Tibial artery (tissue), 4 donors: ENCODE measurements around the gene SEMA5B.
A peak's percentile ranks its signal among the peaks of the same experiment; 100 is the strongest.

Source experiments
- DNase-seq, 2 donors: peaks; one replicate each; pipeline ENCODE4 v3.0.0-alpha.2; 2019
- H3K27ac ChIP-seq, 2 donors: fragments of 200-600 bp; sonication (generic) in 1 of 2; 1 replicate in 1 of 2; 2 replicates in 1 of 2; pipeline ENCODE4 v1.5.1; 2018 to 2019; ENCODE audit warnings: mild to moderate bottlenecking in 1 of 2
- H3K27me3 ChIP-seq, 2 donors: fragments of 200-600 bp; sonication (generic) in 1 of 2; one replicate each; pipeline versions ENCODE4 v1.5.1 to v1.6.0; 2016 to 2019
- H3K36me3 ChIP-seq, 3 donors: fragments of 200-600 bp; sonication (generic) in 2 of 3; one replicate each; pipeline ENCODE4 v1.5.1; 2016 to 2019; ENCODE audit warnings: mild to moderate bottlenecking in 2 of 3
- H3K4me1 ChIP-seq, 4 donors: fragments of 200-600 bp; sonication (generic) in 2 of 4; 1 replicate in 3 of 4; 2 replicates in 1 of 4; pipeline ENCODE4 v1.5.1; 2016 to 2019
- H3K4me3 ChIP-seq, 2 donors: fragments of 200-600 bp; sonication (generic) in 1 of 2; 1 replicate in 1 of 2; 2 replicates in 1 of 2; pipeline ENCODE4 v1.5.1; 2018 to 2019; ENCODE audit warnings: mild to moderate bottlenecking in 2 of 2
- H3K9me3 ChIP-seq, 3 donors: fragments of 200-600 bp; sonication (generic) in 1 of 3; one replicate each; pipeline ENCODE4 v1.5.1; 2016 to 2019
- CTCF ChIP-seq, 2 experiments: fragments of 200-600 bp in 1 of 2; fragments of 450-650 bp in 1 of 2; IDR thresholded peaks; one replicate each; pipeline ENCODE4 v1.5.1; 2017 to 2019; ENCODE audit warnings: antibody characterized with exemption in 2 of 2, mild to moderate bottlenecking in 1 of 2, moderate library complexity in 1 of 2
- intact Hi-C: fragments of 100-400 bp; cut with DNase I; formaldehyde crosslinking; loops from one replicate; pipeline ENCODE4 v1.15.0; 2023; ENCODE audit warnings: low total_unique reads

Gene SEMA5B

GRCh38 chr3:122998206-122998605 lies 29.4 kb downstream of the SEMA5B start:
- peaks cover 0 to 17% (median 16%) of the 10 kb centered on the region in 4 donors for H3K4me1 ChIP-seq
- no peak overlapping the region for H3K27ac ChIP-seq
- H3K4me3 ChIP-seq: no peak overlapping the region
- H3K27me3 ChIP-seq: peaks cover 0 to 21% of the 10 kb centered on the region in 2 donors
- H3K9me3 ChIP-seq: no peaks in the 10 kb centered on the region
- DNase-seq: no peak
- H3K36me3 ChIP-seq: no peaks in the 10 kb centered on the region
- TF ChIP-seq CTCF (IDR thresholded peaks at IDR 0.05): no peak
- intact Hi-C loops: no loop called here

GRCh38 chr3:122996038-122996580 lies 31.5 kb downstream of the SEMA5B start:
- Histone ChIP-seq H3K4me1 (peaks cover 0 to 27% (median 20%) of the 10 kb centered on the region in 4 donors), H3K27ac (peak overlapping the region; percentile 53 to 55), H3K27me3 (peaks cover 0 to 15% of the 10 kb centered on the region in 2 donors), H3K36me3 (no peaks in the 10 kb centered on the region), H3K9me3 (no peaks in the 10 kb centered on the region), H3K4me3 (no peak overlapping the region)
- intact Hi-C loops: no loop called here
- no peak for TF ChIP-seq CTCF (IDR thresholded peaks at IDR 0.05)
- DNase-seq: peak; percentile 36 to 90

- DNase-seq: no peak
- Histone ChIP-seq H3K27me3 (peaks cover 0 to 17% of the 10 kb centered on the region in 2 donors), H3K4me3 (no peak overlapping the region), H3K9me3 (no peaks in the 10 kb centered on the region), H3K36me3 (no peaks in the 10 kb centered on the region), H3K4me1 (peaks cover 0 to 27% (median 20%) of the 10 kb centered on the region in 4 donors), H3K27ac (no peak overlapping the region)
- TF ChIP-seq CTCF (IDR thresholded peaks at IDR 0.05): no peak
- intact Hi-C loops: no loop called here
Observed at GRCh38 chr3:122994954-122995353, 32.6 kb downstream of the SEMA5B start.

GRCh38 chr3:122993124-122993978 lies 34.2 kb downstream of the SEMA5B start:
- H3K27ac ChIP-seq: no peak overlapping the region
- H3K4me1 ChIP-seq: peaks cover 0 to 27% (median 20%) of the 10 kb centered on the region in 4 donors
- H3K4me3 ChIP-seq: no peak overlapping the region
- no peak for TF ChIP-seq CTCF (IDR thresholded peaks at IDR 0.05)
- peaks cover 0 to 33% of the 10 kb centered on the region in 2 donors for H3K27me3 ChIP-seq
- intact Hi-C loops: no loop called here
- peak; percentile 68 to 84 for DNase-seq
- no peaks in the 10 kb centered on the region for H3K9me3 ChIP-seq
- no peaks in the 10 kb centered on the region for H3K36me3 ChIP-seq

GRCh38 chr3:122992676-122993075 lies 34.9 kb downstream of the SEMA5B start:
- no peaks in the 10 kb centered on the region for H3K36me3 ChIP-seq
- no peaks in the 10 kb centered on the region for H3K9me3 ChIP-seq
- peaks cover 0 to 27% (median 20%) of the 10 kb centered on the region in 4 donors for H3K4me1 ChIP-seq
- DNase-seq: no peak
- H3K4me3 ChIP-seq: no peak overlapping the region
- no peak overlapping the region for H3K27ac ChIP-seq
- TF ChIP-seq CTCF (IDR thresholded peaks at IDR 0.05): no peak
- intact Hi-C loops: no loop called here
- H3K27me3 ChIP-seq: peaks cover 0 to 40% of the 10 kb centered on the region in 2 donors
